Activated CD4-positive, alpha-beta memory T cell treated with anti-CD3 and anti-CD28 coated beads, Interleukin-2, amount 10 ng/mL, durations not matched to agents 7 days and 5 days (primary cell): ENCODE data around the gene THAP6. TPM values are rescaled to one million over a fixed set of nuclear protein-coding genes. Genes with fewer than 3 reads are reported as not detected.
"Not testable (repeated sequence)": the region's sequence is repeated elsewhere in the genome, so short reads cannot be mapped to it uniquely, and the experiment has no call there.

Source experiments
- CTCF ChIA-PET: fragments of 350-600 bp; sonication (Branson Sonifier 250); formaldehyde crosslinking; loops from one replicate; lab custom pipeline; 2021; ENCODE audit warnings: antibody characterized with exemption, inconsistent platforms; lab: Charles Lee
- POLR2A ChIA-PET: fragments of 350-600 bp; sonication (Branson Sonifier 250); formaldehyde crosslinking; loops from one replicate; lab custom pipeline; 2021; ENCODE audit warnings: antibody characterized with exemption; lab: Charles Lee
- DNase-seq: peaks from one replicate; pipeline ENCODE4 v3.0.0-alpha.2; 2020
- H3K27ac Mint-ChIP-seq: one replicate; pipeline ENCODE4 v1.8.0; 2021; ENCODE audit warnings: mild to moderate bottlenecking, mixed read lengths
- H3K27me3 Mint-ChIP-seq: one replicate; pipeline ENCODE4 v1.8.0; 2021; ENCODE audit warnings: mixed read lengths
- H3K36me3 Mint-ChIP-seq: one replicate; pipeline ENCODE4 v1.8.0; 2021; ENCODE audit warnings: low read depth, mixed read lengths
- H3K4me1 Mint-ChIP-seq: one replicate; pipeline ENCODE4 v1.8.0; 2021; ENCODE audit warnings: mixed read lengths
- H3K4me3 Mint-ChIP-seq: one replicate; pipeline ENCODE4 v1.8.0; 2021; ENCODE audit warnings: mild to moderate bottlenecking, mixed read lengths
- H3K9me3 Mint-ChIP-seq: one replicate; pipeline ENCODE4 v1.8.0; 2021; ENCODE audit warnings: mixed read lengths
- total RNA-seq, 2 experiments: library from RNA; stranded (reverse); gene quantifications; one replicate each; pipeline ENCODE4 v1.2.3, GENCODE V29; 2021

THAP6 gene
- total RNA-seq, 2 experiments from 2014 or later, result 25.3 to 26.6 TPM

GRCh38 chr4:75530556-75531322 is 16.5 kb downstream of the THAP6 start:
- Mint-ChIP-seq H3K4me1 (peaks cover 3% of the 10 kb centered on the region), H3K27ac (no peak overlapping the region), H3K4me3 (no peak overlapping the region), H3K36me3 (peaks cover 71% of the 10 kb centered on the region), H3K27me3 (no peaks in the 10 kb centered on the region), H3K9me3 (peaks cover 16% of the 10 kb centered on the region)
- CTCF ChIA-PET, result interaction anchor here (0.5 kb wide), 1 partner anchor 69 kb away, joined by 5 read pairs; no protein-coding TSS in a partner anchor
- POLR2A ChIA-PET, result interaction anchor here (1.0 kb wide), 1 partner anchor 18 kb away, joined by 3 read pairs; no protein-coding TSS in a partner anchor
- no peak for DNase-seq

GRCh38 chr4:75531536-75532143 is 17.4 kb downstream of the THAP6 start:
- H3K27ac Mint-ChIP-seq, DNase-seq, H3K27me3 Mint-ChIP-seq, H3K4me1 Mint-ChIP-seq, H3K4me3 Mint-ChIP-seq: not testable (repeated sequence)
- peaks cover 63% of the 10 kb centered on the region for H3K36me3 Mint-ChIP-seq
- ChIA-PET CTCF (interaction anchor here (1.1 kb wide), 1 partner anchor 193 kb away, joined by 3 read pairs; the partner anchor contains the start of gene USO1), POLR2A (interaction anchor here (1.0 to 1.2 kb wide), 2 partner anchors 19 to 26 kb away, joined by 3 read pairs; no protein-coding TSS in a partner anchor)
- peaks cover 16% of the 10 kb centered on the region for H3K9me3 Mint-ChIP-seq

GRCh38 chr4:75533339-75533887 is 19.1 kb downstream of the THAP6 start:
- H3K4me1 Mint-ChIP-seq, H3K4me3 Mint-ChIP-seq, POLR2A ChIA-PET, H3K27ac Mint-ChIP-seq, H3K27me3 Mint-ChIP-seq, CTCF ChIA-PET, DNase-seq: not testable (repeated sequence)
- H3K9me3 Mint-ChIP-seq, result peaks cover 16% of the 10 kb centered on the region
- H3K36me3 Mint-ChIP-seq, result peaks cover 49% of the 10 kb centered on the region

- POLR2A ChIA-PET, CTCF ChIA-PET, DNase-seq, H3K27ac Mint-ChIP-seq, H3K27me3 Mint-ChIP-seq, H3K4me1 Mint-ChIP-seq, H3K4me3 Mint-ChIP-seq: not testable (repeated sequence)
- Mint-ChIP-seq H3K36me3 (peaks cover 49% of the 10 kb centered on the region), H3K9me3 (peaks cover 16% of the 10 kb centered on the region)
These were observed 19.7 kb downstream of the THAP6 start for GRCh38 chr4:75533926-75534325.

GRCh38 chr4:75537308-75537707 is 23.0 kb downstream of the THAP6 start:
- H3K4me1 Mint-ChIP-seq, POLR2A ChIA-PET, H3K4me3 Mint-ChIP-seq, H3K9me3 Mint-ChIP-seq, DNase-seq, H3K27me3 Mint-ChIP-seq, H3K27ac Mint-ChIP-seq, CTCF ChIA-PET: not testable (repeated sequence)
- peaks cover 21% of the 10 kb centered on the region for H3K36me3 Mint-ChIP-seq

GRCh38 chr4:75542824-75543223 is 28.6 kb downstream of the THAP6 start:
- DNase-seq, result no peak
- Mint-ChIP-seq H3K36me3 (no peaks in the 10 kb centered on the region), H3K27me3 (no peaks in the 10 kb centered on the region), H3K4me1 (no peaks in the 10 kb centered on the region), H3K27ac (no peak overlapping the region), H3K4me3 (no peak overlapping the region), H3K9me3 (no peaks in the 10 kb centered on the region)
- CTCF ChIA-PET, result no interaction called here
- POLR2A ChIA-PET, result interaction anchor here (0.9 to 1.7 kb wide), 4 partner anchors 18 to 106 kb away, joined by 3 to 6 read pairs (median 4); partner anchors contain the start of genes RCHY1 and THAP6

- DNase-seq, H3K4me1 Mint-ChIP-seq, H3K9me3 Mint-ChIP-seq, H3K27me3 Mint-ChIP-seq, H3K27ac Mint-ChIP-seq, H3K36me3 Mint-ChIP-seq, POLR2A ChIA-PET, H3K4me3 Mint-ChIP-seq: not testable (repeated sequence)
- CTCF ChIA-PET, result interaction anchor here (0.5 to 0.9 kb wide), 2 partner anchors 25 to 41 kb away, joined by 3 read pairs; no protein-coding TSS in a partner anchor
These were observed 29.9 kb downstream of the THAP6 start for GRCh38 chr4:75544220-75544619.

GRCh38 chr4:75544870-75545269 is 30.6 kb downstream of the THAP6 start:
- no peak for DNase-seq
- Mint-ChIP-seq H3K4me1 (peaks cover 4% of the 10 kb centered on the region), H3K9me3 (no peaks in the 10 kb centered on the region), H3K4me3 (no peak overlapping the region), H3K27me3 (no peaks in the 10 kb centered on the region), H3K27ac (no peak overlapping the region), H3K36me3 (no peaks in the 10 kb centered on the region)
- ChIA-PET POLR2A (no interaction called here), CTCF (no interaction called here)

GRCh38 chr4:75545526-75545925 is 31.3 kb downstream of the THAP6 start:
- DNase-seq, result no peak
- Mint-ChIP-seq H3K4me3 (no peak overlapping the region), H3K9me3 (no peaks in the 10 kb centered on the region), H3K27ac (no peak overlapping the region), H3K36me3 (no peaks in the 10 kb centered on the region), H3K27me3 (no peaks in the 10 kb centered on the region), H3K4me1 (peaks cover 4% of the 10 kb centered on the region)
- POLR2A ChIA-PET, result no interaction called here
- CTCF ChIA-PET, result no interaction called here

GRCh38 chr4:75547647-75548387 is 33.5 kb downstream of the THAP6 start:
- H3K27ac Mint-ChIP-seq, result no peak overlapping the region
- no peak for DNase-seq
- H3K9me3 Mint-ChIP-seq, result no peaks in the 10 kb centered on the region
- no peaks in the 10 kb centered on the region for H3K27me3 Mint-ChIP-seq
- no peaks in the 10 kb centered on the region for H3K36me3 Mint-ChIP-seq
- ChIA-PET POLR2A (no interaction called here), CTCF (interaction anchor here (0.7 kb wide), 1 partner anchor 21 kb away, joined by 5 read pairs; no protein-coding TSS in a partner anchor)
- no peak overlapping the region for H3K4me3 Mint-ChIP-seq
- H3K4me1 Mint-ChIP-seq, result peaks cover 4% of the 10 kb centered on the region

- H3K4me3 Mint-ChIP-seq, result no peak overlapping the region
These were observed 34.7 kb downstream of the THAP6 start for GRCh38 chr4:75549019-75549418.

GRCh38 chr4:75552452-75552851 is 38.2 kb downstream of the THAP6 start:
- no peaks in the 10 kb centered on the region for H3K27me3 Mint-ChIP-seq
- no peak overlapping the region for H3K27ac Mint-ChIP-seq
- POLR2A ChIA-PET, result no interaction called here

More at GRCh38 chr4:75549019-75549418, 34.7 kb downstream of the THAP6 start:
- Mint-ChIP-seq H3K27ac (no peak overlapping the region), H3K9me3 (no peaks in the 10 kb centered on the region), H3K27me3 (no peaks in the 10 kb centered on the region), H3K36me3 (no peaks in the 10 kb centered on the region), H3K4me1 (peaks cover 4% of the 10 kb centered on the region)
- ChIA-PET POLR2A (no interaction called here), CTCF (no interaction called here)
- DNase-seq, result no peak

More at GRCh38 chr4:75552452-75552851, 38.2 kb downstream of the THAP6 start:
- no peak for DNase-seq
- no peaks in the 10 kb centered on the region for H3K36me3 Mint-ChIP-seq
- no peaks in the 10 kb centered on the region for H3K9me3 Mint-ChIP-seq
- CTCF ChIA-PET, result no interaction called here
- H3K4me3 Mint-ChIP-seq, result no peak overlapping the region
- H3K4me1 Mint-ChIP-seq, result peaks cover 28% of the 10 kb centered on the region
